HG03432 (cell line): ENCODE data around the gene NSD1.
"Not testable (repeated sequence)": the region's sequence is repeated elsewhere in the genome, so short reads cannot be mapped to it uniquely, and the experiment has no call there.

Experiments used
- ATAC-seq: cut with Tn5 transposase; IDR thresholded peaks from one replicate; pipeline ENCODE4 v1.9.1; 2021; ENCODE audit warnings: mild to moderate bottlenecking, moderate library complexity; ENCODE audit not compliant: unreplicated experiment

Gene NSD1

DNA sequence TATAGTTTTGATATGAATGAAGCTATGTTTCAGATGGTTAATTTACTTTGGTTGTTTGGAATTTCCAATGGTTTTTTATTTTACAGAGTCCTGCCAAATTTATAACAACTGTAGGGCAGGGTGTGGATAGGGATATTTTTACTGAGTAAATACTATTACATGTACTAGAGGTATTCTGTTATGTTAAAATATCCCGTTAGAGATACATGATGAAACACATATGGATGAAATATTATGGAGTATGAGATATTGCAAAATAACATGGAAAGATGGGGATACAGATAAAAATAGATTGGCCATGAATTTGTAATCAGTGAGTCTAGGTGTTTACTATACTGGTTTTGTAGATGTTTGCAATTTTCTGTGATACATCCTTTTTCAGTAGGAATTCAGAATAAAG, 93.3 kb downstream of the NSD1 start:
- ATAC-seq = no peak

DNA sequence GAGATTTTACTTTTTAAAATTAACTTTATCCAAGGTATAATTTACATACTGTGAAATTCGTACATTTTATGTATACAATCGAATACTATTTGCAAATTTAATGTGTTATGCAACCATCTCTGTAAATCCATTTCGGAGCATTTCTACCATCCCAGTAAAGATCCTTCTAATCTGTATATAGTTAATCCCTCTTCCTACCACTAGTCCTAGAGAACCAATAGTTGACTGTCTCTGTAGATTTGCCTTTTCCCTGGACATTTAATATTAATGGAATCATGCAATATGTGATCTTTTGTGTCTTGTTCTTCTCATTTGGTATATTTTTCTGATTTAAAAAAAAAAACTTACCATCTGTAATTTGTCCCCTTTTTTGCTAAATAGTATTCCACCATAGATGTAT, 95.2 kb downstream of the NSD1 start:
- ATAC-seq = no peak

DNA sequence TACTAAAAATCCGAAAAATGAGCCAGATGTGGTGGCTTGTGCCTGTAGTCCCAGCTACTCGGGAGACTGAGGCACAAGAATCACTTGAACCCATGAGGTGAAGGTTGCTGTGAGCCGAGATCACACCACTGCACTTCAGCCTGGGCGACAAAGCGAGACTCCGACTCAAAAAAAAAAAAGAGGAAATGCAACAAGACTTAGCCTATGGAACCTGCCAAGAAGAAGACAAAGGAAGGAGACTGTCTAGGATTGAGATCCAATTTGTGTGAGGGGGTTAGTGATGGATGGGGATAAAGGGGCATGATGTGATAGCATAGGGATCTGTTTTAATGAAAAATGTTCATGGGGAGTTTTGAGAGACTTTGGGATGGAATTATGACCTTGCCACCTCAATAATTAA, 97.1 kb downstream of the NSD1 start:
- ATAC-seq = no peak

DNA sequence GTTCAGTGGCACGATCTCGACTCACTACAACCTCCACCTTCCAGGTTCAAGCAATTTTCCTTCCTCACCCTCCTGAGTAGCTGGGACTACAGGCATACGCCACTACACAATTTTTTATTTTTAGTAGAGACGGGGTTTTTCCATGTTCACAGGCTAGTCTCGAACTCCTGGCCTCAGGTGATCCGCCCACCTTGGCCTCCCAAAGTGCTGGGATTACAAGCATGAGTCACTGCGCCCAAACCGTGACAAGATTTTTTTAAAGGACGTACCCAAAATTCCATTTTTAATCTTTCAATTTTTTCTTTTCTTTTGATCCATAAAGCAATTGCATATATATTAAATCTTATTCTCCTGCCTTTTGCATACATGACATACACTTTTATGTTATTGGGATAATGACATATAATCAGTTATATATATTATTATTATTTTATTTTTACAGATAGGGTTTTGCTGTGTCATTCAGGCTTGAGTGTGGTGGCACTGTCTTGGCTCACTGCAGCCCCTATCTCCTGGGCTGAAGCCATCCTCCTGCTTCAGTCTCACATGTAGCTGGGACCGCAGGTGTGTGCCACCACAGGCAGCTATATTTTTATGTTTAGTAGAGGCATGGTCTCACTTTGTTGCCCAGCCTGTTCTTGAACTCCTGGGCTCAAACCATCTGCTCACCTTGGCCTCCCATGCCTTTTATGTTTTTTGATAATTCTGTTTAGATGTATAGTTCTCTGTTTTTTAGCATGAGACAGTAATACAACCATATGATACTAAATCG, 98.1 kb downstream of the NSD1 start:
- ATAC-seq = no peak

DNA sequence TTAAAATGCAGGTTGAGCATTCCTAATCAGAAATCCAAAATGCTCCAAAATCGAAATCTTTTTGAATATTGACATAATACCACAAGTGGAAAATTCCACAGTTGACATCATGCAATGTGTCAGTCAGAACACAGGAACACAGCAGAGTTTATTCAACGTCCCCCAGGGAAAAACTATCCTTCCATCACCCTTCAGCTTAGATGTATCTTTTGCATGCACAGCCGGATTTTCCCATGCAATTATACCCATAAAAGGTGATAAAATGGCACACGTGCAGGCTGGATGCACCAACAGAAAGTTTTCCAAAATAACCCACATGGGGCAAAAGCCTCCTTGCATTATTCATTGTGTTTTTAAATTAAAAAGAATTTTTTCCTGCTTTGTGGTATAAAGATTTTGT, 98.8 kb downstream of the NSD1 start:
- ATAC-seq = no peak

DNA sequence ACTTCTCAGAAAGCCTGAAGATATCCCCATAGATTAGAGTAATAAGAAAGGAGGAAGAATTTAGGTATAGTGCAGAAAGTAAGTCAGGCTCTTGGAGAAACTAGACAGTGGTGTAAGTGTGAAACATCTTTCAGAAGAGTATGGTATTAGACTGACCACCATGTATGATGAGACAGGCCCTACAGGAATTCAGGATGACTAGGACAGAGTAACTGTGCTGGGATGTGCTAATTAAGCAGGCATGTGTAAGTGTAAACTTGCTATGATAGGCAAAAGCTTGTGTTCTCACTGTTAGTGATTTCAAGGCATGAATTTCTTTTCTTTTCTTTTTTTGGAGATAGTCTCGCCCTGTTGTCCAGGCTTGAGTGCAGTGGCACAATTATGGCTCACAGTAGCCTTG, 99.2 kb downstream of the NSD1 start:
- ATAC-seq = no peak

DNA sequence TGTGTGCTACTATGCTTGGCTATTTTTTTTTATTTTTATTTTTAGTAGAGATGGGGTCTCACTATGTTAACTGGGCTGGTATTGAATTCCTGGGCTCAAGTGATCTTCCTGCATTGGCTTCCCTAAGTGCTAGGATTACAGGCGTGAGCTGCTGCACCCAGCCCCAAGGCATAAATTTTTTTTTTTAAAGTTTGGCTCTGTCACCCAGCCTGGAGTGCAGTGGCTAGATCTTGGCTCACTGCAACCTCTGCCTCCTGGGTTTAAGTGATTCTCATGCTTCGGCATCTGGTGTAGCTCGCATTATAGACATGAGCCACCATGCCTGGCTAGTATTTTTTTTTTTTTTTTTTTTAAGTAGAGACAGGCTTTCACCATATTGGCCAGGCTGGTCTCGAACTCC, 99.6 kb downstream of the NSD1 start:
- no peak for ATAC-seq

DNA sequence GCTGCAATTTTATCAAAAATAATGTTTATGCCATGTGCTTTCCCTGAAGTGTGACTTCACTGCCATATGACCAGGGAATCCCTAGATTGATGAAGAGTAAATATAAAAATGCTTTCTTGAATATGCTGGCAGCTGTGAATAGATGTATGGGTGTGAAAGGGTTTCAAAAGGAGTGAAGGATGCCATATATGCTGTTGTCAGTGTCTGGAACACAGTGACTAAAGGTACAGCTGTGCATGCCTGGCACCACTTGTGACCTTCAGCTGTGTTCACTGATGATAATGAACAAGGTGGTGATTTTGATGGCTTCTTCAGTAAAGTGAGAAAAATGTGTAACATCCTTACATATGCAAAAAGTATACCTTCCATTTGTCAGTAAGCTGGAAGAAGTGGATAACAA, 100.2 kb downstream of the NSD1 start:
- ATAC-seq = no peak

DNA sequence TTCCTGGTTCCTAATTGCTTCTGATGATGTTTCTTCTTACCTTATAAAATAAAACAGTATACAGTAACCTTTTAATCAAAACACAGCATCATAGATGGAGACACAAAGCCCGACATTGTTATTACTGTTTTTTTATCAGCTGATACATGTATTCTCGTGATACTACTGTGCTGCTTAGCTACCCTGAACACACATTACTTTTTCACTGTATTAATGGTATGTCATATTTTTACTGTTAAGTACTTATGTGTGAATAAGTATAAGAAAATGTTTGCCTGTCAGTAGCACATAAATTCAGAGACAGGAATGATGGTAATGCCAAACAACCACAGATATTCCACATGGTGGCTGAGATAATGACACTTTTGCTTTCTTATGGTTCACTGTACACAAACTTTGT, 101.3 kb downstream of the NSD1 start:
- ATAC-seq = no peak

DNA sequence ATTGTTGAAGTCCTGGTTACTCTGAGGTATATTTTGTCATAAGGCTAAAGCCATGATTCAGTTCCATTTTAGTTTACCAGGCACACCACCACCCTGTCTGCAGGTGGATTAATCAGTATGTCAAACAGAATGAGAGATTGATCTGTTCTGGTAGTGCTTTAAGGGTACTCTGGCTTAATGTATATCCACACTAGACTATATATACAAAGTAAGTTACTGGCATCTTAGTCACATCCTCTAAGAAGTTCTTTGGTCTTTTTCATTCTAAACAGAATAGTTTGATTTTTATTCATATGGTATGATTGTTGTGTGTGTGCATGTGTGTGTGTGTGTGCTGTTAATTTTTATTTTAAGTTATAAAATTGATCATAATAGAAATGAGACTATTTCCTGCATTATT, 108.2 kb downstream of the NSD1 start:
- ATAC-seq = no peak

DNA sequence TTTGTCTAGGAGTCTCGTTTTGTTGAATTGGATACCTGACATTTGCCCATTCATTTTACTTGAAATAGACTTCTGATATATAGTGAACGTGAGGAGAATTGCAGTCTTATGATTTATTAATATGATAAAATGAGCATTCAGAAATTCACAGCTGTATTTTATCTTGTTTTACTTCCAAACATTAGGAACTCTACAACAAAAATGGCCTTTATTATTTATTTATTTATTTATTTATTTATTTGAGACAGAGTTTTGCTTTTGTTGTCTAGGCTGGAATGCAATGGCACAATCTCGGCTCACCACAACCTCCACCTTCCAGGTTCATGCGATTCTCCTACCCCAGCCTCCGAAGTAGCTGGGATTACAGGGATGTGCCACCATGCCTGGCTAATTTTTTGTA, 108.7 kb downstream of the NSD1 start:
- ATAC-seq = no peak

DNA sequence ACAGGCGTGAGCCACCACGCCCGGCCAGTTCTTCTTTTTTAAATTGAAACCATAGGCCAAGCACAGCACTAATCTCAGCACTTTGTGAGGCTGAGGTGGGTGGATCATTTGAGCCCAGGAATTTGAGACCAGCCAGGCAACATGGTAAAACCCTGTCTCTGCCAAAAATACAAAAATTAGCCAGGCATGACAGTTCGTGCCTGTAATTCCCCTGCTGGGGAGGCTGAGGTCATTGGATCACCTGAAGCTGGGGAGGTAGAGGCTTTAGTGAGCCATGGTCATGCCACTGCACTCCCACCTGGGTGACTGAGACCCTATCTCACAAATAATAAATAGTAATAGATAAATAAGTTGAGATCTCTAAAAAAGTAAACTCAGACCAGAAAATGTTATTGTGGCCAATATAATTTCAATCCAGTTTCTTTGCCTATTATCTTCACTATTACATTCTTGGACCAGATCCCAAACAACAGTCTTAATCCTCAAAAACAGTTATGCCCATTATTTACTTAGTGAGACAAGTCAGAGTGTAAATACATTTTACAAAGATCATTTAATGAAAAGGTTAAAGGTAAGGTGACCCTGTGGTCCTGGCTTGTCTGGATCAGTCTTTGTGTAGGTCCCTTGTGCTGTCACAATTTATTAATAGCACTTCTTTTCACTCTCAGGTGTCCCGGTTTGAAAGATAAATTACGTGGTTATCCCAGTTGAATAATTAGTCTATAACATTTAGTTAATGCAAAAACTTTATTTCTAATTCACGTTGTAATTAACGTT, 116.4 kb downstream of the NSD1 start:
- no peak for ATAC-seq

DNA sequence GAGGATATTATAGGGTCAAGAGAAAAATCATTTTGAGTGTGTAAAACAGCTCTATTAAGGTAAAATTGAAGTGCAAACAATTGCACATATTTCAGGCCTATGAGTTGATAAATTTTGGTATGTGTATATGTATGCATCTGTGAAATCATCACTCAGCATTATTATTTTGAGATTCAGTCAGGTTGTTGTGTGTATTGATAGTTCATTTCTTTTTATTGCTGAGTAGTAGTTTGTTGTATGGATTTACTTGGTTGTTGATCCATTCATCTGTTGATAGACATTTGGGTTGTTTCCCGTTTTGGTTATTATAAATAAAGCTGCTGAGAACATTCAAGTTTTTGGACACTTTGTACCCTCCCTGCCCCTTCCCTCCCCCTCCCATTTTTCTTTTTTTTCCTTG, 119.7 kb downstream of the NSD1 start:
- ATAC-seq = no peak

DNA sequence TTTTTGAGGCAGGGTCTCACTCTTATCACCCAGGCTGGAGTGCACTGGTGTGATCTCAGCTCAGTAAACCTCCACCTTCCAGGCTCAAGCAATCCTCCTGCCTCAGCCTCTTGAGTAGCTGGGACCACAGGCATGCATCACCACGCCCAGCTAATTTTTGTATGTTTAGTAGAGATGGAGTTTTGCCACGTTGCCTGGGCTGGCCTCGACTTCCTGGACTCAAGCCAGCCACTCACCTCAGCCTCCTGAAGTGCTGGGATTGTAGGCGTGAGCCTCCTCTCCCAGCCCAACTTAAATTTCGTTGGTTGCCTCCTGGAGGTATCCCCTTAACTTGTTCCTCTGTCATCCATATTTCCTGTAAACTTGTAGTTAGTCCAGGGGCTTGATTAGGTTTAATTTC, 122.7 kb downstream of the NSD1 start:
- ATAC-seq = no peak

DNA sequence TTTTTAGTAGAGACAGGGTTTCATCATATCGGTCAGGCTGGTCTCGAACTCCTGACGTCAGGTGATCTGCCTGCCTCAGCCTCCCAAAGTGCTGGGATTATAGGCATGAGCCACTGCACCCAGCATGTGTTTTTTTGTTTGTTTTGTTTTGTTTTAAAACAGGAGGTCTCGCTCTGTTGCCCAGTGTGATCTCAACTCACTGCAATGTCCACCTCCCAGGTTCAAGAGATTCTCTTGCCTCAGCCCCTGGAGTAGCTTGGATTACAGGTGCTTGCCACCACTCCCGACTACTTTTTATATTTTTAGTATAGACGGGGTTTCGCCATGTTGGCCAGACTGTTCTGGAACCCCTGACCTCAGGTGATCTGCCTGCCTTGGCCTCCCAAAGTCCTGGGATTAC, 125.1 kb downstream of the NSD1 start:
- not testable (repeated sequence) for ATAC-seq

DNA sequence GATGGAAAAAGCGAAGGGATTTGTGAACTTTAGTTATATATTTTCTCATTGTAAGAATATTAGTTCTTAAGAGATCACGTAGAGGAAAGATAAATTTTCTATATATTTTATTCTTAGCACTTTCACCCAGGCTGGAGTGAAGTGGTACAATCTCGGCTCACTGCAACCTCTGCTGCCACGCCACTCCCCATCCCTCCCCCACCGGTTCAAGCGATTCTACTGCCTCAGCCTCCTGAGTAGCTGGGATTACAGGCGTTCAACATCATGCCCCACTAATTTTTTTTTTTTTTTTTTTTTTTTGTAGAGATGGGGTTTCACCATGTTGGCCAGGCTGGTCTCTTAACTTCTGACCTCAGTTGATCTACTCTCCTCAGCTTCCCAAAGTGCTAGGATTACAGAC, 127.4 kb downstream of the NSD1 start:
- no peak for ATAC-seq

DNA sequence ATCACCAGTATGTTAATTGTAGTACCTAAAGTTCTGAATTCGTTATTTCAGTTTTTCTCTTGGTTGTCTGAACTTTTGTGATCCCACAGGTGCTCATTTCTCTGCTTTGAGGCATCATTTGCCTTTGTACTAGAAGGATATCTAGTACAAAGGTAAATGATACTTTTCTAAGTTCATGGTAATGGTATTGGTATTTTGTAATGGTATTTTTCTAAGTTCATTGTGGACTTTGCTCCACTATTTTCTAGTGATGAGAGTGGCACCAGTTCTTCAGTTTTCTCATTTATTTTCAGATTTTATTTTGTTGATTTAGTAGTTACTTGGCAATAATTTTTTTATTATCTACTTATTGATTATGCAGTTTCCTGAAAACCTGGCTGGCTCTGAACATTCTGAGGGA, 127.9 kb downstream of the NSD1 start:
- no peak for ATAC-seq

DNA sequence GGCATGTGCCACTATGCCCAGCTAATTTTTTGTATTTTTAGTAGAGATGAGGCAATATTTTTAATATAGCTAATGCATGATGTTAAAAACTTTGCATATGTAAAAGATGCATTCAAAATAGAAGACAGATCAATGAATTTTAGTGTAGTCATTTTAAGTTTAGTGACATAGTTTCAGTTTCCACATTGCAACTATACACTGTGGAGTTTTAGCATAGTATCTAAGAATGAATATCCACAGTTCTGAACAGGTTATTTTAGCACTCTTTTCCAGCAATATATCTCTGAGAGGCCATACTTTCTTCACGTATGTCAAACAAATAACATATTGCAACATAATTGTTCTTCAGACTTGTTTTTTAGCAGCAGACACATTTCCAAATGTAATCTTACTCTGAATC, 130.6 kb downstream of the NSD1 start:
- no peak for ATAC-seq

DNA sequence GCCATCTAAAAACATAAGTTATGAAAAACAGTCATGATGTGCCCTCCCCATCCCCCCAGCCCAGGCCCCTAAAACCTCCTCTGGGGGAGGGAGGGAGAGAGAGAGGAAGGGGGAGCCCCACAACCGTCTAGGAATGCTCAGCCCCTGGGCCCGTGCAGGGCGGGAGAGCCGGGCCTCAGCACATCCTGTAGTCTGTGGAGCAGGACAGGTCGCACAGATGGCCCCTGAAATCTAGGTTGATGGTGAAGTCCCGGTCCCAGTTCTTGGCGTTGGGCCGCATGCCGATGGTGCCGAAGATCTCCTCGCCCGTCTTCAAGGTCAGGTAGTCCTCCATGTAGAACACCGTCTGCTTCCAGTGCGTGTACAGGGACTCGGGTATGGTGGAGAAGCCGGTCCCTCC, 131.8 kb downstream of the NSD1 start:
- no peak for ATAC-seq

DNA sequence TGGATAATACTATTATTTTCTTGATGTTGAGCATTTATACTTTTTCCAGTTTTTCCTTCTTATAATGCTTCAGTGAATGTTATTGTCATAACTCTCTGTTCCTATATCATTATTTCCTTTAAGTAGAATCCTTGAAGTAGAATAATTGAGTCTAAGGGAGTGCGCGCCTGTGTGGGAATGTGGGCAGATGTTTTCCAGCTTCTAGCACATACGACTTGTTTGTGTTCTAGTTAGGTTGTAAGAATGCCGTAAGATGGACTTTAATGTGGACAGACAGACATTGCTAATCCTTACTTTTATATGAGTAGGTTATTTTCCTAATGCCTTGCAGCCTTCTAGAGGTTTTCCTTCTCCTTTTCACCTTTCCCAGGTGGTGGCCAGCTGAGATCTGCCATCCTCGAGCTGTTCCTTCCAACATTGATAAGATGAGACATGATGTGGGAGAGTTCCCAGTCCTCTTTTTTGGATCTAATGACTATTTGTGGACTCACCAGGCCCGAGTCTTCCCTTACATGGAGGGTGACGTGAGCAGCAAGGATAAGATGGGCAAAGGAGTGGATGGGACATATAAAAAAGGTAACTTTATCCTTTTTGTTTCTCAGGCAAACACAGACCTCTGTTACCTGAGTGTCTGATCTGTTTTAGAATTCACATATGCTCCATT, 135.8 kb downstream of the NSD1 start:
- no peak for ATAC-seq

DNA sequence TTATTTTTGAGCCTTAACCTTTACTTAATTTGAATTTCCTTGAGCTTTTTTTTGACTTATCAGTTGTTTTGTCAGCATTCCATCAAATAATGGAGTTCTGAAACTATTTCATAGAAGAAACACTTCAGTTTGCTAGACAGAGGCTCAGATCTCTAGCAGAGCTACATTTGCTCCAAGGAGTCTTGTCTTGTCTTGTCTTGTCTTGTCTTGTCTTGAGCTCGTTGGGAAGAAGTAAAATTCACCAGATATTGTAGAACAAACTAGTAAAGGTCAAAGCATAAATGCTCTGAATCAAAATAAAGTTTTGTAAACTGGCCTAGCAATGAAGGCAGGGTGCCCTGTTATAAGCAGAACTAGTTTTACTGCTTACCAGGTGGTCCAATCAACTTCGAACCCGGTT, 136.4 kb downstream of the NSD1 start:
- no peak for ATAC-seq

DNA sequence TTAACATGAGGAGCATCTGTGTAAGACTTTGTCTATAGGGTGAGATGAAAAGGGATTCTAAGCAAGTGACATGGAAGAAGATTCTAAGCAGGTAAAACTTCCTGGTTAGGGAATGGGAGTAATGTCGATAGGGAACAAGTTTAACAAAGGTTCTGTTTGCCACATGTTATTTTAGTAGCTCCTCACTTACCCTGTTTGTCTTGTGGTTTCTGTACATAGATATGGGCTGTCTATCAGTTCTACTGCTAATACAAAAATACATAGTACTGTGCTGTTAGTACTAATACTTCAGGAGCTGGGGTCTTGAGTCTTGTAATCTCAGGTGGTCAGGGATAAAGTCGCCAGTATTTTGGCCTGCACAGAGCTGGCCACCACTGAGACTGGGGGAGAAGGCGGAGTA, 137.1 kb downstream of the NSD1 start:
- ATAC-seq = no peak
